Cardiac muscle cell (in vitro differentiated cells and primary cell): ENCODE measurements around the gene ITGB3. TPM values are rescaled to one million over a fixed set of nuclear protein-coding genes. Genes with fewer than 3 reads are reported as not detected.

Experiments
- DNase-seq, 2 donors: peaks; one replicate each; pipeline versions ENCODE4 v3.0.0 to v3.0.0-alpha.2; 2010 to 2017; ENCODE audit warnings: low read depth in 1 of 2, low spot score in 1 of 2
- H3K27ac ChIP-seq: fragments of 200-600 bp; sonication (generic); 2 replicates; pipeline ENCODE4 v1.5.1; 2016
- H3K27me3 ChIP-seq: fragments of 200-600 bp; sonication (generic); 2 replicates; pipeline ENCODE4 v1.6.0; 2016; ENCODE audit warnings: control low read depth
- H3K36me3 ChIP-seq: fragments of 200-600 bp; sonication (generic); 2 replicates; pipeline ENCODE4 v1.5.1; 2016; ENCODE audit warnings: control low read depth
- H3K4me1 ChIP-seq: fragments of 200-600 bp; sonication (generic); 2 replicates; pipeline ENCODE4 v1.8.1; 2017; ENCODE audit warnings: low read depth, mild to moderate bottlenecking, mixed run types
- H3K4me3 ChIP-seq: fragments of 200-600 bp; sonication (generic); 2 replicates; pipeline ENCODE4 v1.5.1; 2016; ENCODE audit warnings: mild to moderate bottlenecking
- H3K9me3 ChIP-seq: fragments of 200-600 bp; sonication (generic); 2 replicates; pipeline ENCODE4 v1.5.1; 2017; ENCODE audit warnings: low read depth, mild to moderate bottlenecking, control low read depth
- CTCF ChIP-seq: IDR thresholded peaks from 2 replicates; pipeline ENCODE4 v1.5.1; 2012; ENCODE audit warnings: low read depth, mild to moderate bottlenecking, low read length
- polyA plus RNA-seq: library from polyadenylated mRNA; unstranded; fragments of >200 nt; fragmentation: Nextera tagmentation; extraction: Ambion mirVana; gene quantifications from 2 replicates; pipeline ENCODE4 v1.2.1, GENCODE V29; 2016
- total RNA-seq: library from RNA; depleted of rRNA; stranded (reverse); fragments of >200 nt; gene quantifications from 2 replicates; pipeline ENCODE4 v1.2.3, GENCODE V29; 2016

ITGB3 gene
- total and polyA plus RNA-seq, 2 experiments from 2014 or later = 4.6 to 20.0 TPM

- H3K36me3 ChIP-seq = peaks cover 40% of the 10 kb centered on the region
- H3K27ac ChIP-seq = no peak overlapping the region
- H3K27me3 ChIP-seq = no peaks in the 10 kb centered on the region
- TF ChIP-seq CTCF = no peak
- H3K4me3 ChIP-seq = no peak overlapping the region
- H3K9me3 ChIP-seq = no peaks in the 10 kb centered on the region
- DNase-seq = no peak
- H3K4me1 ChIP-seq = no peaks in the 10 kb centered on the region
These were observed 42.2 kb downstream of the ITGB3 start for GRCh38 chr17:47295874-47296255.

GRCh38 chr17:47297661-47298400, 44.2 kb downstream of the ITGB3 start:
- DNase-seq = no peak
- H3K27me3 ChIP-seq = no peaks in the 10 kb centered on the region
- H3K4me3 ChIP-seq = no peak overlapping the region
- peaks cover 41% of the 10 kb centered on the region for H3K36me3 ChIP-seq
- no peak overlapping the region for H3K27ac ChIP-seq
- no peak for TF ChIP-seq CTCF
- H3K4me1 ChIP-seq = no peaks in the 10 kb centered on the region
- no peaks in the 10 kb centered on the region for H3K9me3 ChIP-seq

- Histone ChIP-seq H3K4me3 (no peak overlapping the region), H3K27me3 (no peaks in the 10 kb centered on the region), H3K4me1 (no peaks in the 10 kb centered on the region), H3K27ac (no peak overlapping the region), H3K9me3 (no peaks in the 10 kb centered on the region), H3K36me3 (peaks cover 47% of the 10 kb centered on the region)
- DNase-seq = no peak
- no peak for TF ChIP-seq CTCF
These were observed 45.1 kb downstream of the ITGB3 start for GRCh38 chr17:47298712-47299111.

- Histone ChIP-seq H3K27ac (no peak overlapping the region), H3K36me3 (peaks cover 49% of the 10 kb centered on the region), H3K9me3 (no peaks in the 10 kb centered on the region), H3K4me3 (no peak overlapping the region), H3K4me1 (no peaks in the 10 kb centered on the region), H3K27me3 (no peaks in the 10 kb centered on the region)
- TF ChIP-seq CTCF = no peak
- DNase-seq = no peak
These were observed 45.7 kb downstream of the ITGB3 start for GRCh38 chr17:47299239-47299910.

- Histone ChIP-seq H3K4me1 (no peaks in the 10 kb centered on the region), H3K9me3 (no peaks in the 10 kb centered on the region), H3K36me3 (peaks cover 55% of the 10 kb centered on the region), H3K27me3 (no peaks in the 10 kb centered on the region), H3K27ac (no peak overlapping the region), H3K4me3 (no peak overlapping the region)
- DNase-seq = no peak
- TF ChIP-seq CTCF = no peak
These were observed 47.1 kb downstream of the ITGB3 start for GRCh38 chr17:47300718-47301117.
